Fibroblast of villous mesenchyme (primary cell): ENCODE data around the gene BTBD16. TPM values are rescaled to one million over a fixed set of nuclear protein-coding genes. Genes with fewer than 3 reads are reported as not detected.

Source experiments
- DNase-seq: peaks from one replicate; pipeline ENCODE4 v3.0.0-alpha.2; 2010; ENCODE audit warnings: low read depth
- H3K4me3 ChIP-seq: 2 replicates; pipeline ENCODE4 v1.5.1; 2011; ENCODE audit warnings: low read depth, mild to moderate bottlenecking, low read length
- CTCF ChIP-seq: IDR thresholded peaks from 2 replicates; pipeline ENCODE4 v1.5.1; 2012; ENCODE audit warnings: low read depth, mild to moderate bottlenecking, low read length; ENCODE audit not compliant: insufficient read depth
- total RNA-seq: library from RNA; depleted of rRNA; stranded (reverse); fragments of >200 nt; gene quantifications from 2 replicates; pipeline ENCODE4 v1.2.3, GENCODE V29; 2012

Gene BTBD16
- total RNA-seq, 1 donor, result not detected

- TF ChIP-seq CTCF, result no peak
- DNase-seq, result no peak
- no peak overlapping the region for H3K4me3 ChIP-seq
These were observed 40.9 kb upstream of the BTBD16 start for GRCh38 chr10:122230222-122230621.

GRCh38 chr10:122232769-122233168 lies 38.3 kb upstream of the BTBD16 start:
- no peak for TF ChIP-seq CTCF
- DNase-seq, result peak; percentile 25
- no peak overlapping the region for H3K4me3 ChIP-seq

GRCh38 chr10:122233857-122234348 lies 37.2 kb upstream of the BTBD16 start:
- H3K4me3 ChIP-seq, result no peak overlapping the region
- no peak for DNase-seq
- TF ChIP-seq CTCF, result no peak

- DNase-seq, result no peak
These were observed 36.7 kb upstream of the BTBD16 start for GRCh38 chr10:122234416-122234815.

GRCh38 chr10:122236690-122237306 lies 34.3 kb upstream of the BTBD16 start:
- TF ChIP-seq CTCF, result no peak
- DNase-seq, result no peak
- no peak overlapping the region for H3K4me3 ChIP-seq

More at GRCh38 chr10:122234416-122234815, 36.7 kb upstream of the BTBD16 start:
- H3K4me3 ChIP-seq, result no peak overlapping the region
- no peak for TF ChIP-seq CTCF

- no peak for DNase-seq
- TF ChIP-seq CTCF, result no peak
These were observed 33.6 kb upstream of the BTBD16 start for GRCh38 chr10:122237331-122237990.

More at GRCh38 chr10:122237331-122237990, 33.6 kb upstream of the BTBD16 start:
- no peak overlapping the region for H3K4me3 ChIP-seq
